Measurements from ENCODE around the gene HIVEP2. TPM values are rescaled to one million over a fixed set of nuclear protein-coding genes. Genes with fewer than 3 reads are reported as not detected.

Gene HIVEP2
- total RNA-seq, 1 experiment from 2014 or later = 4.2 TPM

GRCh38 chr6:142796024-142796423, 149.0 kb downstream of the HIVEP2 start:
- H3K9me3 ChIP-seq (ENCODE audit: control insufficient read depth, low read depth, low read length) = no peaks in the 10 kb centered on the region
- no peaks in the 10 kb centered on the region for H3K27me3 Mint-ChIP-seq (ENCODE audit: low read depth)
- no peak overlapping the region for H2BK5ac ChIP-seq (ENCODE audit: insufficient read length, low read length)
- H2BK120ac ChIP-seq (ENCODE audit: low read depth, low read length, poor library complexity, severe bottlenecking) = no peak overlapping the region
- H3K27ac ChIP-seq (ENCODE audit: insufficient read length, low read depth, low read length) = no peak overlapping the region
- no peak overlapping the region for H3K4me3 Mint-ChIP-seq
- no peaks in the 10 kb centered on the region for H3K23me2 ChIP-seq (ENCODE audit: insufficient read length, low read depth, low read length, poor library complexity, severe bottlenecking)
- no peak overlapping the region for H4K5ac ChIP-seq (ENCODE audit: insufficient read length, low read depth, low read length)
- H3K18ac ChIP-seq (ENCODE audit: insufficient read length, low read depth, low read length) = no peak overlapping the region
- H3K36me3 Mint-ChIP-seq (ENCODE audit: insufficient read depth in 1 of 3, low read depth in 3 of 3) = no peaks in the 10 kb centered on the region
- no peak for TF ChIP-seq CTCF (conservative IDR thresholded peaks at IDR 0.05)
- no CpG with 5 or more reads among the region's 4 CpGs for WGBS (ENCODE audit: extremely low coverage, insufficient read length, low lambda C conversion rate)
- H4K91ac ChIP-seq (ENCODE audit: insufficient read length, low read depth, low read length) = no peak overlapping the region
- no peak overlapping the region for H4K8ac ChIP-seq (replicated peaks; ENCODE audit: insufficient read length, low read depth, low read length)
- no peak overlapping the region for H3K14ac ChIP-seq (ENCODE audit: insufficient read depth, low read length)
- no peak overlapping the region for H2AFZ ChIP-seq (ENCODE audit: low read length)
- H4K20me1 ChIP-seq (ENCODE audit: control insufficient read depth, insufficient read depth, insufficient read length) = no peaks in the 10 kb centered on the region
- H3K23ac ChIP-seq (ENCODE audit: insufficient read length, low read depth, low read length) = no peak overlapping the region
- H2AK5ac ChIP-seq (ENCODE audit: insufficient read length, low read length) = no peak overlapping the region
- H3K4me1 ChIP-seq (ENCODE audit: insufficient read depth, low read length) = peaks cover 3% of the 10 kb centered on the region; the same call in 1 of the 2 replicates
- no peak overlapping the region for H3K4me2 ChIP-seq (ENCODE audit: insufficient read depth, insufficient read length, low read length)
- DNase-seq = no peak
- no peak overlapping the region for H3K4ac ChIP-seq (ENCODE audit: low read depth, low read length)
- no peak overlapping the region for H3K9ac ChIP-seq (ENCODE audit: extremely low read depth, insufficient read length, low read length)
- no peaks in the 10 kb centered on the region for H3K27me3 ChIP-seq (ENCODE audit: insufficient read depth, low read length)
- H2BK20ac ChIP-seq (ENCODE audit: low read depth, low read length, poor library complexity, severe bottlenecking) = no peak overlapping the region
- H3T11ph ChIP-seq (ENCODE audit: low read length) = no peak overlapping the region
- no peak overlapping the region for H3K56ac ChIP-seq (ENCODE audit: insufficient read length, low read depth, low read length)
- no peaks in the 10 kb centered on the region for H3K9me3 Mint-ChIP-seq
- no peak overlapping the region for H2BK15ac ChIP-seq (ENCODE audit: low read depth, low read length)
- H3K79me2 ChIP-seq (ENCODE audit: insufficient read depth, low read length) = no peaks in the 10 kb centered on the region
- no peak overlapping the region for H2BK12ac ChIP-seq (ENCODE audit: insufficient read length, low read depth, low read length)
- no peaks in the 10 kb centered on the region for H3K79me1 ChIP-seq (ENCODE audit: insufficient read depth, low read depth, low read length, poor library complexity, severe bottlenecking)
- H3K4me1 Mint-ChIP-seq = no peaks in the 10 kb centered on the region
- H3K27ac Mint-ChIP-seq = no peak overlapping the region; a peak in 1 of 7 replicates
